ENCODE data around the gene KYAT1. TPM values are rescaled to one million over a fixed set of nuclear protein-coding genes. Genes with fewer than 3 reads are reported as not detected.
A peak's percentile ranks its signal among the peaks of the same experiment; 100 is the strongest.

KYAT1 gene
- total RNA-seq, 1 experiment from 2014 or later, result 14.6 TPM

GRCh38 chr9:128893354-128893753 lies 11.6 kb upstream of the KYAT1 start:
- peak overlapping the region; percentile 30 to 86 (median 40); a peak in 4 of 7 replicates for H3K27ac Mint-ChIP-seq

More at GRCh38 chr9:128893354-128893753, 11.6 kb upstream of the KYAT1 start:
- no peak overlapping the region for H3K4me2 ChIP-seq (ENCODE audit: insufficient read depth, insufficient read length, low read length)
- no peak overlapping the region for H3K4ac ChIP-seq (ENCODE audit: low read depth, low read length)
- peaks cover 29 to 51% (median 43%) of the 10 kb centered on the region in 3 experiments; a peak in 6 of 7 replicates for H3K36me3 Mint-ChIP-seq (ENCODE audit: insufficient read depth in 1 of 3, low read depth in 3 of 3)
- H2BK12ac ChIP-seq (ENCODE audit: insufficient read length, low read depth, low read length), result no peak overlapping the region
- no peak overlapping the region for H3K4me3 Mint-ChIP-seq
- H3K4me1 ChIP-seq (ENCODE audit: insufficient read depth, low read length), result peaks cover 7% of the 10 kb centered on the region; the same call in 1 of the 2 replicates
- H4K5ac ChIP-seq (ENCODE audit: insufficient read length, low read depth, low read length), result no peak overlapping the region
- no peaks in the 10 kb centered on the region for H3K23me2 ChIP-seq (ENCODE audit: insufficient read length, low read depth, low read length, poor library complexity, severe bottlenecking)
- no peak overlapping the region for H2AK5ac ChIP-seq (ENCODE audit: insufficient read length, low read length)
- H3K79me2 ChIP-seq (ENCODE audit: insufficient read depth, low read length), result peaks cover 15% of the 10 kb centered on the region; the same call in 1 of the 2 replicates
- H2BK120ac ChIP-seq (ENCODE audit: low read depth, low read length, poor library complexity, severe bottlenecking), result no peak overlapping the region
- H3T11ph ChIP-seq (ENCODE audit: low read length), result no peak overlapping the region
- no peaks in the 10 kb centered on the region for H3K27me3 ChIP-seq (ENCODE audit: insufficient read depth, low read length)
- no peak for DNase-seq
- H3K9me3 ChIP-seq (ENCODE audit: control insufficient read depth, low read depth, low read length), result no peaks in the 10 kb centered on the region
- H3K14ac ChIP-seq (ENCODE audit: insufficient read depth, low read length), result no peak overlapping the region
- no peaks in the 10 kb centered on the region for H3K79me1 ChIP-seq (ENCODE audit: insufficient read depth, low read depth, low read length, poor library complexity, severe bottlenecking)
- no peak overlapping the region for H3K18ac ChIP-seq (ENCODE audit: insufficient read length, low read depth, low read length)
- TF ChIP-seq, protein P1, sequence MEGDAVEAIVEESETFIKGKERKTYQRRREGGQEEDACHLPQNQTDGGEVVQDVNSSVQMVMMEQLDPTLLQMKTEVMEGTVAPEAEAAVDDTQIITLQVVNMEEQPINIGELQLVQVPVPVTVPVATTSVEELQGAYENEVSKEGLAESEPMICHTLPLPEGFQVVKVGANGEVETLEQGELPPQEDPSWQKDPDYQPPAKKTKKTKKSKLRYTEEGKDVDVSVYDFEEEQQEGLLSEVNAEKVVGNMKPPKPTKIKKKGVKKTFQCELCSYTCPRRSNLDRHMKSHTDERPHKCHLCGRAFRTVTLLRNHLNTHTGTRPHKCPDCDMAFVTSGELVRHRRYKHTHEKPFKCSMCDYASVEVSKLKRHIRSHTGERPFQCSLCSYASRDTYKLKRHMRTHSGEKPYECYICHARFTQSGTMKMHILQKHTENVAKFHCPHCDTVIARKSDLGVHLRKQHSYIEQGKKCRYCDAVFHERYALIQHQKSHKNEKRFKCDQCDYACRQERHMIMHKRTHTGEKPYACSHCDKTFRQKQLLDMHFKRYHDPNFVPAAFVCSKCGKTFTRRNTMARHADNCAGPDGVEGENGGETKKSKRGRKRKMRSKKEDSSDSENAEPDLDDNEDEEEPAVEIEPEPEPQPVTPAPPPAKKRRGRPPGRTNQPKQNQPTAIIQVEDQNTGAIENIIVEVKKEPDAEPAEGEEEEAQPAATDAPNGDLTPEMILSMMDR (conservative IDR thresholded peaks at IDR 0.05), result no peak
- H4K91ac ChIP-seq (ENCODE audit: insufficient read length, low read depth, low read length), result no peak overlapping the region
- no peaks in the 10 kb centered on the region for H3K27me3 Mint-ChIP-seq (ENCODE audit: low read depth)
- no peak overlapping the region for H3K23ac ChIP-seq (ENCODE audit: insufficient read length, low read depth, low read length)
- no peak overlapping the region for H2BK20ac ChIP-seq (ENCODE audit: low read depth, low read length, poor library complexity, severe bottlenecking)
- no peak overlapping the region for H3K27ac ChIP-seq (ENCODE audit: insufficient read length, low read depth, low read length)
- no peak overlapping the region for H3K9ac ChIP-seq (ENCODE audit: extremely low read depth, insufficient read length, low read length)
- H3K9me3 Mint-ChIP-seq, result no peaks in the 10 kb centered on the region
- H4K8ac ChIP-seq (replicated peaks; ENCODE audit: insufficient read length, low read depth, low read length), result no peak overlapping the region
- H2AFZ ChIP-seq (ENCODE audit: low read length), result no peak overlapping the region
- no CpG with 5 or more reads among the region's 8 CpGs for WGBS (ENCODE audit: extremely low coverage, insufficient read length, low lambda C conversion rate)
- H3K56ac ChIP-seq (ENCODE audit: insufficient read length, low read depth, low read length), result no peak overlapping the region
- H4K20me1 ChIP-seq (ENCODE audit: control insufficient read depth, insufficient read depth, insufficient read length), result no peaks in the 10 kb centered on the region
- no peak overlapping the region for H2BK15ac ChIP-seq (ENCODE audit: low read depth, low read length)
- H3K4me1 Mint-ChIP-seq, result peaks cover 20 to 26% of the 10 kb centered on the region in 2 experiments
- H2BK5ac ChIP-seq (ENCODE audit: insufficient read length, low read length), result no peak overlapping the region
